Stomach smooth muscle (tissue), 2 donors: Measurements from ENCODE around the gene TMEM132C.

Source experiments
- H3K27ac ChIP-seq: one replicate; pipeline ENCODE4 v1.7.0; 2013; ENCODE audit warnings: mild to moderate bottlenecking, low read length, inconsistent platforms
- H3K27me3 ChIP-seq, 2 donors: one replicate each; pipeline ENCODE4 v1.7.0; 2013; ENCODE audit warnings: low read length in 2 of 2; ENCODE audit not compliant: insufficient read depth in 2 of 2, control insufficient read depth in 1 of 2
- H3K36me3 ChIP-seq, 2 donors: one replicate each; pipeline ENCODE4 v1.7.0; 2013; ENCODE audit warnings: low read length in 2 of 2; ENCODE audit not compliant: control insufficient read depth in 2 of 2, insufficient read depth in 2 of 2
- H3K4me1 ChIP-seq: one replicate; pipeline ENCODE4 v1.7.0; 2013; ENCODE audit warnings: low read length; ENCODE audit not compliant: control insufficient read depth, insufficient read depth
- H3K4me3 ChIP-seq, 2 donors: one replicate each; pipeline ENCODE4 v1.7.0; 2013; ENCODE audit warnings: low read length in 2 of 2
- H3K9ac ChIP-seq, 2 donors: one replicate each; pipeline ENCODE4 v1.7.0; 2013; ENCODE audit warnings: low read length in 2 of 2, mild to moderate bottlenecking in 1 of 2
- H3K9me3 ChIP-seq, 2 donors: one replicate each; pipeline ENCODE4 v1.7.0; 2013; ENCODE audit warnings: low read length in 2 of 2; ENCODE audit not compliant: control insufficient read depth in 2 of 2
- donor health status: healthy.
- donor health status: Pancreatic carcinoma.

TMEM132C gene

GRCh38 chr12:128606051-128606450, 339.1 kb downstream of the TMEM132C start:
- Histone ChIP-seq H3K9ac (no peak overlapping the region), H3K27me3 (no peaks in the 10 kb centered on the region), H3K36me3 (no peaks in the 10 kb centered on the region), H3K9me3 (no peaks in the 10 kb centered on the region), H3K4me1 (no peaks in the 10 kb centered on the region), H3K27ac (no peak overlapping the region), H3K4me3 (no peak overlapping the region)

- Histone ChIP-seq H3K9me3 (no peaks in the 10 kb centered on the region), H3K9ac (no peak overlapping the region), H3K27me3 (no peaks in the 10 kb centered on the region), H3K36me3 (no peaks in the 10 kb centered on the region), H3K4me1 (no peaks in the 10 kb centered on the region), H3K27ac (no peak overlapping the region), H3K4me3 (no peak overlapping the region)
Measured at GRCh38 chr12:128606538-128606937, 339.6 kb downstream of the TMEM132C start.

DNA sequence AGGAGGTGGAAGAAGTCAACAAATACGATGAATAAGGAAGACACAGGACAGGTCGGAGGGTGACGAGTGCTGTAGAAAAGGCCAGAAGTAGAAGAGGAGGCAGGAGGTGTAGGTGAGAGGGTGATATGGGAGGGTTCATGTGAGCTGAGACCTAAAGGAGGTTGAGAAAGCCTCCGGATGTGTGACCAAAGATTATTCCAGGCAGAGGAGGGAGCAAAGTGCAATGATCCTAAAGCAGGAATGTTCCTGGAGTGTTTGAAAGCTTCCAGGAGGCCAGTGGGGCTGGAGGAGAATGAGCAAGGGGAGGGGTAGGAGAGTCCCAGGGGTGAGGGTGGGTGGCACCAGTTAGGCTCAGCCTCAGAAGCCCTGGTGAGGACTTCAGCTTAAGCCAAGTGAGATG, 340.0 kb downstream of the TMEM132C start:
- Histone ChIP-seq H3K27me3 (no peaks in the 10 kb centered on the region), H3K9me3 (no peaks in the 10 kb centered on the region), H3K4me3 (no peak overlapping the region), H3K9ac (no peak overlapping the region), H3K27ac (no peak overlapping the region), H3K4me1 (no peaks in the 10 kb centered on the region), H3K36me3 (no peaks in the 10 kb centered on the region)

- no peak overlapping the region for H3K4me3 ChIP-seq
- H3K9me3 ChIP-seq = no peaks in the 10 kb centered on the region
- no peaks in the 10 kb centered on the region for H3K36me3 ChIP-seq
- no peaks in the 10 kb centered on the region for H3K27me3 ChIP-seq
- no peak overlapping the region for H3K27ac ChIP-seq
- no peak overlapping the region for H3K9ac ChIP-seq
- H3K4me1 ChIP-seq = no peaks in the 10 kb centered on the region
Measured at GRCh38 chr12:128607641-128608040, 340.7 kb downstream of the TMEM132C start.

DNA sequence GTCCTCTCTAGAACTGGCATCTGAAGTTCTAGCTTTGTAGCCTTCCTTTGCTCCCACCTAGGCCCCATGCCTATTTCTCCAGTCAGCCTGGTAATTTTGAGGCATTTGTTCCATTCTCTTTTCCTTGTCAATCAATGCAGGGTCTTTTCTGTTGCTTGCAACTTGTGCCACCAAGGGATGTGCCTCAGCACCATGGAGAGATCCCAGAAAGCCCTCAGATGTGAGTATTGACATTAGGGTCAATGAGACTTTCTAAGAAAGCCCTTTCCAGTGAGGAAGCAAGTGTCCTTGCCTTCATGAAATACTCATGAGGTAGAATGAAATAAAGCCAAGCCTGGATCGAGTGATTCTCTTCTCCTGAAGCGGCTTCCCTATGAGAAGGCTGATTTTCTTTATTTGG, 342.9 kb downstream of the TMEM132C start:
- Histone ChIP-seq H3K4me1 (no peaks in the 10 kb centered on the region), H3K27me3 (no peaks in the 10 kb centered on the region), H3K4me3 (no peak overlapping the region), H3K9me3 (no peaks in the 10 kb centered on the region), H3K36me3 (no peaks in the 10 kb centered on the region), H3K9ac (no peak overlapping the region), H3K27ac (no peak overlapping the region)

- no peaks in the 10 kb centered on the region for H3K27me3 ChIP-seq
- no peaks in the 10 kb centered on the region for H3K36me3 ChIP-seq
- no peak overlapping the region for H3K9ac ChIP-seq
- H3K4me3 ChIP-seq = no peak overlapping the region
- H3K9me3 ChIP-seq = no peaks in the 10 kb centered on the region
- H3K4me1 ChIP-seq = no peaks in the 10 kb centered on the region
- no peak overlapping the region for H3K27ac ChIP-seq
Measured at GRCh38 chr12:128611736-128612135, 344.8 kb downstream of the TMEM132C start.

- Histone ChIP-seq H3K27me3 (peaks cover 0 to under 1% of the 10 kb centered on the region in 2 donors), H3K4me1 (no peaks in the 10 kb centered on the region), H3K27ac (no peak overlapping the region), H3K4me3 (no peak overlapping the region), H3K36me3 (no peaks in the 10 kb centered on the region), H3K9me3 (no peaks in the 10 kb centered on the region), H3K9ac (no peak overlapping the region)
Measured at GRCh38 chr12:128612150-128612850, 345.3 kb downstream of the TMEM132C start.

DNA sequence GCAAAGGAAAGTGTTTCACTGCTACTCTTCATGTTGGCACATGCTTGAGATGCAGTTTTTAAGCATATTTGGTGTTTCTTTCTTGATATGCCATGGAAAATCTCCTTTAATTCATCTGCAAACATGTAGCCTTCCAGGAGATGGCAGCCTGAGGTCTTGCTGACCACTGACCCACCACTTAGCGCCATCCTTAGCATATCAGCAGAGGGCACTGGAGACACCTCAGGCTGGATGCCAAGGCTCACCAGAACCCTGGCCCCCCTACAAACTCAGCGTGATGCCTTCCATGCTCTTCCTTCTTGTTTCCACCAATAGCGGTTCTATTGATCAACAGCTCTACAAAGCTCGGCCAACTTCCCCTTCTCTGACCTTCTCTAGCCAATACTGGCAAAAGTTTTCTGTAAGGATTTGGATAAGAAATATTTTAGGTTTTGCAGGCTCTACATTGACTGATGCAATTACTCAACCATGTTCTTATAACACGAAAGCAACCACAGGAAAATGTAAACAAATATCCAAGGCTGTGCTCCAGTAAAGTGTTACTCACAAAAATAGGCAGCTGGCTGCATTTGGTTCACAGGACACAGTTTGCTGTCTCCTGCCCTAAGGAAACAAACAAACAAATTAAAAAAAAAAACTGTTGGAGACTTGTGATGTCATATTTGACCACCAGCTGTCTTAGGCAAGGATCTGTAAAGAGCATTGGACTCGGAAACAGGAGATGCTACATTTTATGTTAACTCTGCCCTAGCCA, 347.0 kb downstream of the TMEM132C start:
- Histone ChIP-seq H3K9me3 (peaks cover 0 to 6% of the 10 kb centered on the region in 2 donors), H3K27ac (no peak overlapping the region)

GRCh38 chr12:128617304-128617833, 350.4 kb downstream of the TMEM132C start:
- H3K9ac ChIP-seq = no peak overlapping the region
- peaks cover 4 to 6% of the 10 kb centered on the region in 2 donors for H3K9me3 ChIP-seq
- no peaks in the 10 kb centered on the region for H3K4me1 ChIP-seq
- H3K27me3 ChIP-seq = peaks cover 0 to 2% of the 10 kb centered on the region in 2 donors
- H3K4me3 ChIP-seq = no peak overlapping the region
- H3K36me3 ChIP-seq = no peaks in the 10 kb centered on the region
- H3K27ac ChIP-seq = no peak overlapping the region

More for the DNA sequence above, 347.0 kb downstream of the TMEM132C start:
- Histone ChIP-seq H3K4me3 (no peak overlapping the region), H3K4me1 (no peaks in the 10 kb centered on the region), H3K27me3 (peaks cover 0 to 2% of the 10 kb centered on the region in 2 donors), H3K36me3 (no peaks in the 10 kb centered on the region), H3K9ac (no peak overlapping the region)

DNA sequence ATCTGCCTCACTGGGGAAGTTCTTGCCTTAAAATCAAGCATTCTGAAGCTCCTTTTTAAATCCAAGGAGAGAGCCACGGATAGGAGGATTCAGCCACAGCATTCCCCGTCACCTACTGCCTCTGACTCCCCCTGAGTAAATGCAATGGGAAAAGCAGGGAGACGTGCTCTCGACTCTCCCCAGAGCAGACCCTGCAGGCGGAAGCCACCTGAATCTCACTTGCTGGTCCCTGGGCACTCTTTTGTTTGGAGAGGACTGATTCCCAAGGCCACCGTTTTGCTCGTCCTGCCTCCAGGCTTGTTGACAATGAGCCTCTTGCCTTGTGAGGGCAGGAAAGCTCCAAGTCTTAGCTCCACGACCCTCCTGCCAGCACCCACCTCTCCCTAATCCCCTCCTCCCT, 352.3 kb downstream of the TMEM132C start:
- Histone ChIP-seq H3K4me1 (no peaks in the 10 kb centered on the region), H3K27ac (no peak overlapping the region), H3K9me3 (peaks cover 6% of the 10 kb centered on the region in 2 donors), H3K27me3 (peaks cover 0 to 2% of the 10 kb centered on the region in 2 donors), H3K36me3 (no peaks in the 10 kb centered on the region), H3K4me3 (no peak overlapping the region), H3K9ac (no peak overlapping the region)

- H3K27ac ChIP-seq = no peak overlapping the region
- no peak overlapping the region for H3K4me3 ChIP-seq
- H3K9ac ChIP-seq = no peak overlapping the region
- H3K4me1 ChIP-seq = no peaks in the 10 kb centered on the region
- peaks cover 6% of the 10 kb centered on the region in 2 donors for H3K9me3 ChIP-seq
- peaks cover 0 to 2% of the 10 kb centered on the region in 2 donors for H3K27me3 ChIP-seq
- H3K36me3 ChIP-seq = no peaks in the 10 kb centered on the region
Measured at GRCh38 chr12:128621304-128621703, 354.3 kb downstream of the TMEM132C start.
